Neuronal stem cell (in vitro differentiated cells): ENCODE results near the gene ST7.
A peak's percentile ranks its signal among the peaks of the same experiment; 100 is the strongest.

Experiments used
- DNase-seq: peaks from one replicate; pipeline ENCODE4 v3.0.0-alpha.2; 2013; ENCODE audit warnings: low spot score
- H2AFZ ChIP-seq: one replicate; pipeline ENCODE4 v1.6.1; 2013; ENCODE audit warnings: mild to moderate bottlenecking, low read length, inconsistent platforms
- H2AK5ac ChIP-seq: 2 replicates; pipeline ENCODE4 v1.6.1; 2013; ENCODE audit warnings: low read depth, mild to moderate bottlenecking, inconsistent platforms, low read length, moderate library complexity, mixed read lengths
- H2BK120ac ChIP-seq: 2 replicates; pipeline ENCODE4 v1.6.1; 2013; ENCODE audit warnings: low read depth, mild to moderate bottlenecking, inconsistent platforms, low read length, moderate library complexity, mixed read lengths
- H2BK12ac ChIP-seq: one replicate; pipeline ENCODE4 v1.6.1; 2013; ENCODE audit warnings: low read length, inconsistent platforms
- H2BK15ac ChIP-seq: 2 replicates; pipeline ENCODE4 v1.6.1; 2013; ENCODE audit warnings: mild to moderate bottlenecking, low read length, inconsistent platforms, mixed read lengths
- H2BK5ac ChIP-seq: one replicate; pipeline ENCODE4 v1.6.1; 2013; ENCODE audit warnings: inconsistent platforms, mild to moderate bottlenecking, low read length, moderate library complexity
- H3K14ac ChIP-seq: one replicate; pipeline ENCODE4 v1.6.1; 2013; ENCODE audit warnings: low read length, inconsistent platforms
- H3K18ac ChIP-seq: 2 replicates; pipeline ENCODE4 v1.6.1; 2013; ENCODE audit warnings: low read length, inconsistent platforms
- H3K23ac ChIP-seq: 2 replicates; pipeline ENCODE4 v1.6.1; 2013; ENCODE audit warnings: low read depth, mild to moderate bottlenecking, mixed read lengths, low read length, inconsistent platforms; ENCODE audit not compliant: poor library complexity
- H3K27ac ChIP-seq: replicated peaks from 3 replicates; pipeline ENCODE4 v1.5.1; 2013; ENCODE audit warnings: low read length, inconsistent platforms
- H3K27me3 ChIP-seq, 3 experiments: 2 replicates each; pipeline ENCODE4 v1.6.1; 2013; ENCODE audit warnings: low read length in 3 of 3, mild to moderate bottlenecking in 2 of 3, inconsistent platforms in 1 of 3, low read depth in 1 of 3, mixed read lengths in 1 of 3, moderate library complexity in 1 of 3; ENCODE audit not compliant: control insufficient read depth in 3 of 3, insufficient read depth in 3 of 3
- H3K36me3 ChIP-seq, 2 donors: replicated peaks in 1 of 2; 2 replicates each; pipeline ENCODE4 v1.6.1; 2013; ENCODE audit warnings: low read length in 2 of 2; ENCODE audit not compliant: control insufficient read depth in 2 of 2, insufficient read depth in 2 of 2
- H3K4ac ChIP-seq: 2 replicates; pipeline ENCODE4 v1.6.1; 2013; ENCODE audit warnings: inconsistent platforms, mild to moderate bottlenecking, low read length, moderate library complexity
- H3K4me1 ChIP-seq, 2 donors: 1 replicate in 1 of 2; 2 replicates in 1 of 2; pipeline ENCODE4 v1.6.1; 2013; ENCODE audit warnings: low read length in 2 of 2, low read depth in 1 of 2; ENCODE audit not compliant: control insufficient read depth in 2 of 2, insufficient read depth in 1 of 2
- H3K4me2 ChIP-seq: one replicate; pipeline ENCODE4 v1.6.1; 2013; ENCODE audit warnings: mild to moderate bottlenecking, low read length, inconsistent platforms; ENCODE audit not compliant: insufficient read depth, poor library complexity, severe bottlenecking
- H3K4me3 ChIP-seq, 2 donors: 2 replicates each; pipeline ENCODE4 v1.5.1; 2013; ENCODE audit warnings: low read length in 2 of 2, mild to moderate bottlenecking in 2 of 2, inconsistent platforms in 1 of 2, moderate library complexity in 1 of 2
- H3K79me1 ChIP-seq: one replicate; pipeline ENCODE4 v1.6.1; 2013; ENCODE audit warnings: low read depth, mild to moderate bottlenecking, inconsistent platforms, low read length, moderate library complexity
- H3K9ac ChIP-seq: one replicate; pipeline ENCODE4 v1.6.1; 2013; ENCODE audit warnings: mild to moderate bottlenecking, low read depth, low read length, inconsistent platforms; ENCODE audit not compliant: poor library complexity
- H3K9me3 ChIP-seq, 2 donors: replicated peaks in 1 of 2; 2 replicates each; pipeline versions ENCODE3 to v1.6.1; 2013; ENCODE audit warnings: low read length in 2 of 2, mild to moderate bottlenecking in 2 of 2, inconsistent platforms in 1 of 2, low read depth in 1 of 2, mixed read lengths in 1 of 2, moderate library complexity in 1 of 2; ENCODE audit not compliant: control insufficient read depth in 2 of 2, insufficient read depth in 1 of 2
- H4K8ac ChIP-seq: one replicate; pipeline ENCODE4 v1.6.1; 2013; ENCODE audit warnings: low read depth, mild to moderate bottlenecking, inconsistent platforms, low read length, moderate library complexity
- H4K91ac ChIP-seq: one replicate; pipeline ENCODE4 v1.6.1; 2013; ENCODE audit warnings: low read length, low read depth, mild to moderate bottlenecking, inconsistent platforms; ENCODE audit not compliant: poor library complexity
- WGBS, 2 donors: extraction: QIAGEN DNeasy Blood & Tissue Kit; methylation state at CpG; one replicate each; pipeline ENCODE4 v1.1.7; 2013; ENCODE audit warnings: missing lambda C conversion rate in 2 of 2, mixed read lengths in 1 of 2; ENCODE audit not compliant: insufficient read length in 2 of 2, insufficient replicate concordance in 1 of 2; ENCODE audit errors: extremely low coverage in 2 of 2; 5-methylcytosine and 5-hydroxymethylcytosine counted together

Gene ST7

GRCh38 chr7:117208257-117208656 is 255.0 kb downstream of the ST7 start:
- Histone ChIP-seq H2BK15ac (no peak overlapping the region), H3K18ac (no peak overlapping the region), H3K36me3 (peaks cover 0 to 19% of the 10 kb centered on the region in 2 donors), H2AK5ac (no peak overlapping the region), H3K14ac (no peak overlapping the region), H3K27me3 (no peaks in the 10 kb centered on the region), H3K4ac (no peak overlapping the region), H3K4me2 (peak overlapping the region; percentile 11), H3K79me1 (no peaks in the 10 kb centered on the region), H2AFZ (no peak overlapping the region), H2BK5ac (no peak overlapping the region), H3K4me1 (peaks cover 0 to 1% of the 10 kb centered on the region in 2 donors), H4K8ac (no peak overlapping the region), H4K91ac (peak overlapping the region; percentile 64), H3K23ac (no peak overlapping the region), H3K9ac (no peak overlapping the region), H3K9me3 (no peaks in the 10 kb centered on the region), H3K4me3 (no peak overlapping the region), H2BK120ac (no peak overlapping the region), H3K27ac (no peak overlapping the region), H2BK12ac (no peak overlapping the region)
- no CpG with 5 or more reads among the region's 4 CpGs for WGBS, 2 donors
- no peak for DNase-seq

- Histone ChIP-seq H2BK5ac (no peak overlapping the region), H3K27ac (no peak overlapping the region), H4K91ac (no peak overlapping the region), H3K4ac (no peak overlapping the region), H2AFZ (no peak overlapping the region), H2AK5ac (no peak overlapping the region), H3K9me3 (no peaks in the 10 kb centered on the region), H3K27me3 (no peaks in the 10 kb centered on the region), H3K4me1 (no peaks in the 10 kb centered on the region), H2BK120ac (no peak overlapping the region), H3K4me2 (no peak overlapping the region), H3K23ac (no peak overlapping the region), H3K4me3 (no peak overlapping the region), H4K8ac (no peak overlapping the region), H2BK12ac (no peak overlapping the region), H3K36me3 (peaks cover 0 to 22% of the 10 kb centered on the region in 2 donors), H3K18ac (no peak overlapping the region), H3K9ac (no peak overlapping the region), H3K79me1 (no peaks in the 10 kb centered on the region), H2BK15ac (no peak overlapping the region), H3K14ac (no peak overlapping the region)
- WGBS, 2 donors, result no CpG with 5 or more reads among the region's 4 CpGs
- DNase-seq, result no peak
These were observed 257.1 kb downstream of the ST7 start for GRCh38 chr7:117210397-117210796.

GRCh38 chr7:117210908-117211307 is 257.6 kb downstream of the ST7 start:
- Histone ChIP-seq H2BK5ac (no peak overlapping the region), H2BK120ac (no peak overlapping the region), H2AK5ac (no peak overlapping the region), H3K4me2 (no peak overlapping the region), H4K8ac (no peak overlapping the region), H3K23ac (no peak overlapping the region), H2AFZ (no peak overlapping the region), H3K4ac (no peak overlapping the region), H2BK12ac (no peak overlapping the region), H3K14ac (no peak overlapping the region), H3K9ac (no peak overlapping the region), H3K18ac (no peak overlapping the region), H4K91ac (no peak overlapping the region), H3K9me3 (no peaks in the 10 kb centered on the region), H3K4me1 (no peaks in the 10 kb centered on the region), H3K27ac (no peak overlapping the region), H2BK15ac (no peak overlapping the region), H3K27me3 (no peaks in the 10 kb centered on the region), H3K36me3 (peaks cover 0 to 22% of the 10 kb centered on the region in 2 donors), H3K4me3 (no peak overlapping the region), H3K79me1 (no peaks in the 10 kb centered on the region)
- DNase-seq, result no peak
- no CpG with 5 or more reads among the region's 3 CpGs for whole genome bisulfite sequencing, 2 donors

- no peak overlapping the region for H2BK120ac ChIP-seq
- no peaks in the 10 kb centered on the region for H3K4me1 ChIP-seq
- H3K4me2 ChIP-seq, result no peak overlapping the region
- no peak overlapping the region for H3K9ac ChIP-seq
- no peak overlapping the region for H2AK5ac ChIP-seq
- H2BK5ac ChIP-seq, result no peak overlapping the region
- H3K79me1 ChIP-seq, result no peaks in the 10 kb centered on the region
- no peak overlapping the region for H4K8ac ChIP-seq
- H3K4me3 ChIP-seq, result no peak overlapping the region
- no peak overlapping the region for H3K4ac ChIP-seq
- no peaks in the 10 kb centered on the region for H3K9me3 ChIP-seq
- no peak overlapping the region for H4K91ac ChIP-seq
- no peak overlapping the region for H3K23ac ChIP-seq
- no peak overlapping the region for H2BK12ac ChIP-seq
- H3K36me3 ChIP-seq, result peaks cover 0 to 22% of the 10 kb centered on the region in 2 donors
- H3K27me3 ChIP-seq, result no peaks in the 10 kb centered on the region
- no peak for DNase-seq
- H3K14ac ChIP-seq, result no peak overlapping the region
- H3K18ac ChIP-seq, result no peak overlapping the region
- H2AFZ ChIP-seq, result no peak overlapping the region
- no peak overlapping the region for H3K27ac ChIP-seq
- H2BK15ac ChIP-seq, result no peak overlapping the region
These were observed 258.3 kb downstream of the ST7 start for GRCh38 chr7:117211614-117212013.
